T-helper 17 cell (primary cell): ENCODE results near the gene ZNF763. TPM values are rescaled to one million over a fixed set of nuclear protein-coding genes. Genes with fewer than 3 reads are reported as not detected.
"Not testable (repeated sequence)": the region's sequence is repeated elsewhere in the genome, so short reads cannot be mapped to it uniquely, and the experiment has no call there.

Experiments
- ATAC-seq: fragments of 150-1000 bp; cut with Tn5 transposase; 2 replicates; pipeline ENCODE4 v1.10.0; 2021; ENCODE audit warnings: mild to moderate bottlenecking, moderate library complexity
- DNase-seq, 3 donors: peaks; one replicate each; pipeline versions ENCODE4 v3.0.0 to v3.0.0-alpha.2; 2020 to 2021
- H3K9me3 ChIP-seq: one replicate; pipeline ENCODE4 v1.7.0; 2013; ENCODE audit warnings: low read length, mild to moderate bottlenecking; ENCODE audit not compliant: control insufficient read depth, poor library complexity, severe bottlenecking
- H3K27ac Mint-ChIP-seq: one replicate; pipeline ENCODE4 v1.8.0; 2022; ENCODE audit warnings: mild to moderate bottlenecking, moderate library complexity, mixed read lengths
- H3K27me3 Mint-ChIP-seq: one replicate; pipeline ENCODE4 v1.8.0; 2022; ENCODE audit warnings: mixed read lengths
- H3K36me3 Mint-ChIP-seq: one replicate; pipeline ENCODE4 v1.8.0; 2022; ENCODE audit warnings: low read depth, mixed read lengths
- H3K4me1 Mint-ChIP-seq: one replicate; pipeline ENCODE4 v1.8.0; 2022; ENCODE audit warnings: mild to moderate bottlenecking, mixed read lengths
- H3K4me3 Mint-ChIP-seq: one replicate; pipeline ENCODE4 v1.8.0; 2022; ENCODE audit warnings: mild to moderate bottlenecking, moderate library complexity, mixed read lengths
- total RNA-seq, 4 donors: library from RNA in 2 of 4; stranded (reverse) in 2 of 4; gene quantifications; one replicate each; pipeline ENCODE4 v1.2.3 and lab custom pipeline; 2022 to 2026

The ZNF763 gene
- total RNA-seq (1 to 10 TPM; 1.5 to 1.7 TPM), total RNA-seq (lab: John Stamatoyannopoulos, UW) (1.1 to 2.8 reads per million in 2 donors)

- peak; percentile 69 to 78 (median 74) for DNase-seq
- H3K9me3 ChIP-seq = no peaks in the 10 kb centered on the region
Measured at GRCh38 chr19:11964858-11965645, at the start of gene ZNF763. Gene ZNF763, plus strand, starts transcription at chr19:11965040. Its CDS starts 169 bp downstream, at chr19:11965209.

GRCh38 chr19:11921852-11922495 lies 42.9 kb upstream of the ZNF763 start:
- H3K4me3 Mint-ChIP-seq = no peak overlapping the region
- no peak overlapping the region for H3K27ac Mint-ChIP-seq
- H3K4me1 Mint-ChIP-seq = peaks cover 28% of the 10 kb centered on the region
- no peaks in the 10 kb centered on the region for H3K9me3 ChIP-seq
- no peaks in the 10 kb centered on the region for H3K27me3 Mint-ChIP-seq
- DNase-seq (no peak), ATAC-seq (no peak)
- H3K36me3 Mint-ChIP-seq = no peaks in the 10 kb centered on the region

More at GRCh38 chr19:11964858-11965645, at the start of gene ZNF763:
- peaks cover 20% of the 10 kb centered on the region for H3K4me1 Mint-ChIP-seq
- H3K27me3 Mint-ChIP-seq = no peaks in the 10 kb centered on the region
- peaks cover 2% of the 10 kb centered on the region for H3K36me3 Mint-ChIP-seq
- H3K27ac Mint-ChIP-seq = peak within 1 kb of the TSS; percentile 92
- H3K4me3 Mint-ChIP-seq = peak within 1 kb of the TSS; percentile 91
- ATAC-seq = peak; percentile 94

GRCh38 chr19:11924886-11925650 lies 39.8 kb upstream of the ZNF763 start, which contains the start of gene ZNF700:
Gene ZNF700, plus strand, starts transcription at chr19:11925107. Its CDS starts 104 bp downstream, at chr19:11925211.
- Mint-ChIP-seq H3K4me3 (peak within 1 kb of the TSS; percentile 99), H3K4me1 (peaks cover 34% of the 10 kb centered on the region), H3K36me3 (no peaks in the 10 kb centered on the region), H3K27me3 (no peaks in the 10 kb centered on the region), H3K27ac (peak within 1 kb of the TSS; percentile 97)
- no peaks in the 10 kb centered on the region for H3K9me3 ChIP-seq
- DNase-seq (peak; percentile 71 to 82 (median 82)), ATAC-seq (peak; percentile 92)

DNA sequence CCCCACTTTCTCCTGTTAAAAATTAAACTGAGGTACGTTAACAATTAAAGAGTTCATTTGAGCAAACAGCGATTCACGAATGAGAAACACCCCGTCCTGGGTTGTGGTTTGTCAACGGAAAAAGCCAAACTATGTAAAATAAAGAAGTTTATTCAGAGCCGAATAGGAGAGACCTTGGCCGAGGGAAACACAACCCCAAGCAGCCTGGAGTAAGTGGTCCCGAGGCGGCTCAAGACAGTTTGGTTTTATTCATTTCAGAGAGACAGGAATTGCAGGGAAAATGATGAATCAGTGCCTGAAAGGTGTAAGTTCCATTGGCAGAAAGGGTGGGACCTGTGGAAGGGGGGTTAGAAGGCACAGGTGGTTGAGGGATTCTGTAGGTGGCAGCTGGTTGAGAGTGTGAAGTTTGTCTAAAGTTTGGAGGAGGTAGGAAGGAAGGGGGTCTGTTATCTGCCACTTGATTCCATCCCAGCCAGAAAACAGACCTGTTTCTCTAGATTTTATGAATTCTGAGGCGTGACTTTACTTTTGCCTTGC lies 39.1 kb upstream of the ZNF763 start:
- H3K27me3 Mint-ChIP-seq, ATAC-seq, DNase-seq, H3K36me3 Mint-ChIP-seq, H3K9me3 ChIP-seq: not testable (repeated sequence)
- Mint-ChIP-seq H3K4me3 (peak overlapping the region; percentile 99), H3K4me1 (peaks cover 35% of the 10 kb centered on the region), H3K27ac (peak overlapping the region; percentile 97)

DNA sequence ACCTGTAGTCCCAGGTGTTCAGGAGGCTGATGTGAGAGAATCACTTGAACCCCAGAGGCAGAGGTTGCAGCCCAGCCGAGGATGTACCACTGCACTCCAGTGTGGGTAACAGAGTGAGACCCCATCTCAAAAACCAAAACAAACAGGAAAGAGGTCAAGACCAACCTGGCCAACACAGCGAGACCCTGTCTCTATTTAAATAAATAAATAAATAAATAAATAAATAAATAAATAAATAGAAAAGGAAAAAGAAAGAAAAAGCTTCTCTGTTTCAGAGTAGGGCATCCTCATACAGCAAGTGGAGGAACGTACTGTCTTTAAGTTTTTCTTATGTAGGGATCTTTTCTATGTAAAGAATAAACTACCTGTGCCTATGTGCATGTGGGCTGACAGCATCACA lies 37.6 kb upstream of the ZNF763 start:
- peaks cover 43% of the 10 kb centered on the region for H3K4me1 Mint-ChIP-seq
- H3K9me3 ChIP-seq = no peaks in the 10 kb centered on the region
- no peak overlapping the region for H3K27ac Mint-ChIP-seq
- DNase-seq (no peak), ATAC-seq (no peak)
- no peaks in the 10 kb centered on the region for H3K36me3 Mint-ChIP-seq
- no peak overlapping the region for H3K4me3 Mint-ChIP-seq
- H3K27me3 Mint-ChIP-seq = no peaks in the 10 kb centered on the region

GRCh38 chr19:11931051-11931450 lies 33.8 kb upstream of the ZNF763 start:
- DNase-seq (no peak), ATAC-seq (no peak)
- no peaks in the 10 kb centered on the region for H3K9me3 ChIP-seq
- Mint-ChIP-seq H3K27me3 (no peaks in the 10 kb centered on the region), H3K4me1 (peaks cover 20% of the 10 kb centered on the region), H3K36me3 (peaks cover 2% of the 10 kb centered on the region), H3K27ac (no peak overlapping the region), H3K4me3 (no peak overlapping the region)

GRCh38 chr19:11931513-11931912 lies 33.3 kb upstream of the ZNF763 start:
- DNase-seq (no peak), ATAC-seq (no peak)
- no peak overlapping the region for H3K4me3 Mint-ChIP-seq
- H3K36me3 Mint-ChIP-seq = peaks cover 2% of the 10 kb centered on the region
- no peaks in the 10 kb centered on the region for H3K27me3 Mint-ChIP-seq
- no peak overlapping the region for H3K27ac Mint-ChIP-seq
- H3K4me1 Mint-ChIP-seq = peaks cover 18% of the 10 kb centered on the region
- no peaks in the 10 kb centered on the region for H3K9me3 ChIP-seq

GRCh38 chr19:11935829-11936228 lies 29.0 kb upstream of the ZNF763 start:
- not testable (repeated sequence) for H3K4me3 Mint-ChIP-seq, DNase-seq, H3K27me3 Mint-ChIP-seq, H3K27ac Mint-ChIP-seq, H3K4me1 Mint-ChIP-seq, ATAC-seq, H3K9me3 ChIP-seq, H3K36me3 Mint-ChIP-seq

GRCh38 chr19:11938383-11938782 lies 26.5 kb upstream of the ZNF763 start:
- DNase-seq, H3K27ac Mint-ChIP-seq, H3K36me3 Mint-ChIP-seq, H3K4me1 Mint-ChIP-seq, H3K4me3 Mint-ChIP-seq, H3K27me3 Mint-ChIP-seq, ATAC-seq: not testable (repeated sequence)
- H3K9me3 ChIP-seq = peaks cover 20% of the 10 kb centered on the region

DNA sequence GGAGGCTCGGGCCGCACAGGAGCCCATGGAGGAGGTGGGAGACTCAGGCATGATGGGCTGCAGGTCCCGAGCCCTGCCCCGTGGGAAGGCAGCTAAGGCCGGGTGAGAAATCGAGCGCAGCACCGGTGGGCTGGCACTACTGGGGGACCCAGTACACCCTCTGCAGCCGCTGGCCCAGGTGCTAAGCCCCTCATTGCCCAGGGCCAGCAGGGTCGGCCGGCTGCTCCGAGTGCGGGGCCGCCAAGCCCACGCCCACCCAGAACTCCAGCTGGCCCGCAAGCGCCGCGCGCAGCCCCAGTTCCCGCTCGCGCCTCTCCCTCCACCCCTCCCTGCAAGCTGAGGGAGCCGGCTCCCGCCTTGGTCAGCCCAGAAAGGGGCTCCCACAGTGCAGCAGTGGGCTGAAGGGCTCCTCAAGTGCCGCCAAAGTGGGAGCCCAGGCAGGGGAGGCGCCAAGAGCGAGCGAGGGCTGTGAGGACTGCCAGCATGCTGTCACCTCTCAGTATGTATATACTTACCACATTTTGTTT lies 23.4 kb upstream of the ZNF763 start:
- not testable (repeated sequence) for DNase-seq, H3K4me3 Mint-ChIP-seq, H3K4me1 Mint-ChIP-seq, H3K27ac Mint-ChIP-seq, H3K27me3 Mint-ChIP-seq, H3K36me3 Mint-ChIP-seq, ATAC-seq
- peaks cover 36% of the 10 kb centered on the region for H3K9me3 ChIP-seq

DNA sequence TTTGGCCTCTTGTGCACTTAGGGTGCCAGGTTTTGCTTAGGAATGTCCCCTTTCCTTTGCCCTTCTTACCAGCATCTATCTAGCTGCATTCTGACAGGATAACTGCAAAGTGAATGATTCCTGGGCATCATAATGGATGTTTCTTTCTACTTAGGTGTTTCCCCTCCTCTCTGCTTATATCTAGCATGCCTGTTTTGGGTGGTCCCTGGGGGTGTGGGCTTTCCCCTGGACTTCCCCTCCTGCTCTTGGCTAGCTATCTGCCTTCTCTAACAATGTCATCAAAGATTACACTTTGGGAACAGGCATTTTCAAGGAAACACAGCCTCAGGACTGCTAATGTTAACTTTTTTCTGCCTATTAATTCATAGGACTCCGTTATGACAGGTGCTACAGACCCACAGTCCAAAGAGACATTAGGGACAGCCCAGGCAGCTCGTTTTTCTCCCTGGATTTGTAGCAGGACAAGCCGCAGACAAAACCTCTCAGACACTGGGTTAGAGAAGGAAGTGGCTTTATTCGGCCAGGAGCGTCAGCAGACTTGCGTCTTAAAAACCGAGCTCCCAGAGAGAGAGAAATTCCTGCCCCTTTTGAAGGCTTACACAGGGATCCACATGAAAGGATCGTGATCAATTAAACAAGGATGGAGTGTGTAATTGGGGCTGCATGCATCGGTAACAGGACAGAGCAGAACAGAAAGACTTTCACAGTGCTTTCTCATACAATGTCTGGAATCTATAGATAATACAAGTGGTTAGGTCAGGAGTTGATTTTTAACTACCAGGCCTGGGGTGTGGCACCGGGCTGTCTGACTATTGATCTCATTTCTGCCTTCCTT lies 22.6 kb upstream of the ZNF763 start:
- H3K36me3 Mint-ChIP-seq = no peaks in the 10 kb centered on the region
- H3K4me3 Mint-ChIP-seq = no peak overlapping the region
- H3K4me1 Mint-ChIP-seq = no peaks in the 10 kb centered on the region
- ATAC-seq = no peak
- H3K27me3 Mint-ChIP-seq = no peaks in the 10 kb centered on the region
- H3K27ac Mint-ChIP-seq = no peak overlapping the region
- no peak for DNase-seq
- H3K9me3 ChIP-seq = peaks cover 44% of the 10 kb centered on the region

- Mint-ChIP-seq H3K4me1 (no peaks in the 10 kb centered on the region), H3K27ac (no peak overlapping the region), H3K36me3 (no peaks in the 10 kb centered on the region), H3K4me3 (no peak overlapping the region), H3K27me3 (no peaks in the 10 kb centered on the region)
- no peak for ATAC-seq
- peaks cover 47% of the 10 kb centered on the region for H3K9me3 ChIP-seq
- no peak for DNase-seq
Measured at GRCh38 chr19:11942843-11943108, 22.1 kb upstream of the ZNF763 start.
